ENCODE measurements around the gene DPYD.
A peak's percentile ranks its signal among the peaks of the same experiment; 100 is the strongest.

Gene DPYD

GRCh38 chr1:97711858-97712257 is 209.0 kb downstream of the DPYD start:
- H3K4me3 ChIP-seq (ENCODE audit: low read length) = no peak overlapping the region
- no peak for DNase-seq (ENCODE audit: low read depth)
- no peak for TF ChIP-seq CTCF (conservative IDR thresholded peaks at IDR 0.05; ENCODE audit: low read depth, low read length)

- no peak overlapping the region for H3K4me3 ChIP-seq (ENCODE audit: low read length)
- TF ChIP-seq CTCF (conservative IDR thresholded peaks at IDR 0.05; ENCODE audit: low read depth, low read length) = no peak
- DNase-seq (ENCODE audit: low read depth) = no peak
These were observed 227.2 kb downstream of the DPYD start for GRCh38 chr1:97693601-97694000.

GRCh38 chr1:97691325-97691724 is 229.5 kb downstream of the DPYD start:
- DNase-seq (ENCODE audit: low read depth) = no peak
- H3K4me3 ChIP-seq (ENCODE audit: low read length) = no peak overlapping the region
- no peak for TF ChIP-seq CTCF (conservative IDR thresholded peaks at IDR 0.05; ENCODE audit: low read depth, low read length)

GRCh38 chr1:97685360-97685759 is 235.5 kb downstream of the DPYD start:
- no peak for DNase-seq (ENCODE audit: low read depth)
- TF ChIP-seq CTCF (conservative IDR thresholded peaks at IDR 0.05; ENCODE audit: low read depth, low read length) = no peak
- H3K4me3 ChIP-seq (ENCODE audit: low read length) = no peak overlapping the region

- DNase-seq (ENCODE audit: low read depth) = peak; percentile 2
- no peak overlapping the region for H3K4me3 ChIP-seq (ENCODE audit: low read length)
- TF ChIP-seq CTCF (conservative IDR thresholded peaks at IDR 0.05; ENCODE audit: low read depth, low read length) = no peak
These were observed 239.9 kb downstream of the DPYD start for GRCh38 chr1:97680894-97681293.

- no peak overlapping the region for H3K4me3 ChIP-seq (ENCODE audit: low read length)
- DNase-seq (ENCODE audit: low read depth) = no peak
- no peak for TF ChIP-seq CTCF (conservative IDR thresholded peaks at IDR 0.05; ENCODE audit: low read depth, low read length)
These were observed 240.4 kb downstream of the DPYD start for GRCh38 chr1:97680470-97680869.

GRCh38 chr1:97677702-97678101 is 243.1 kb downstream of the DPYD start:
- H3K4me3 ChIP-seq (ENCODE audit: low read length) = no peak overlapping the region
- no peak for TF ChIP-seq CTCF (conservative IDR thresholded peaks at IDR 0.05; ENCODE audit: low read depth, low read length)
- no peak for DNase-seq (ENCODE audit: low read depth)

All from retinal pigment epithelial cell (primary cell).